IMR-90 (cell line): Measurements from ENCODE around the gene CEMIP2.

Experiments used
- POLR2A ChIP-seq: IDR thresholded peaks from 2 replicates; pipeline ENCODE4 v1.6.1; 2012; ENCODE audit warnings: mild to moderate bottlenecking, low read depth, low read length
- RFX5 ChIP-seq: IDR thresholded peaks from 2 replicates; pipeline ENCODE4 v1.8.0; 2012; ENCODE audit warnings: low read depth, mild to moderate bottlenecking, low read length, moderate library complexity
- TF ChIP-seq, protein P1 (sequence below): conservative IDR thresholded peaks from 2 replicates; pipeline ENCODE4 v1.5.1; 2012; ENCODE audit warnings: mild to moderate bottlenecking, low read depth, low read length, improper control_type of control experiment

DNA sequence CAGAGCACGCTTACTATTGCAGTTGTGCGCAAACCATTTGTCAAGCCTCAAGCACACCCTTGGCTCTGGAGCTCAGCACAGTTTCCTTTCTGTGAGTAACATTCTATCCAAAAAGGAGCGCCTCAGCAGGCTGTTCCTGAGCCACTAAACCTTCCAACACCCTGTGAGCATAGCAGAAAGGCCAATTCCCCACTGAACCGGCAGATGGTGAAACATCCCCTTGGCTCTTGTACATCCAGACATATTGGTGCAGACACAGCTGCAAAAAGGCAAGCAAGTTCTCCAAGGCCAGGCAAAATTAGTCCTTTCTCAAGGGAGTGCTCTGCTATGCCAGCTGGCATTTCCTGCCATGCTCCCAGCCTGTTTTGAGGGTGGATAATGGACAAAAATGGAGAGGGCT, 44.1 kb upstream of the CEMIP2 start:
- TF ChIP-seq POLR2A, result no peak
- TF ChIP-seq, protein P1, sequence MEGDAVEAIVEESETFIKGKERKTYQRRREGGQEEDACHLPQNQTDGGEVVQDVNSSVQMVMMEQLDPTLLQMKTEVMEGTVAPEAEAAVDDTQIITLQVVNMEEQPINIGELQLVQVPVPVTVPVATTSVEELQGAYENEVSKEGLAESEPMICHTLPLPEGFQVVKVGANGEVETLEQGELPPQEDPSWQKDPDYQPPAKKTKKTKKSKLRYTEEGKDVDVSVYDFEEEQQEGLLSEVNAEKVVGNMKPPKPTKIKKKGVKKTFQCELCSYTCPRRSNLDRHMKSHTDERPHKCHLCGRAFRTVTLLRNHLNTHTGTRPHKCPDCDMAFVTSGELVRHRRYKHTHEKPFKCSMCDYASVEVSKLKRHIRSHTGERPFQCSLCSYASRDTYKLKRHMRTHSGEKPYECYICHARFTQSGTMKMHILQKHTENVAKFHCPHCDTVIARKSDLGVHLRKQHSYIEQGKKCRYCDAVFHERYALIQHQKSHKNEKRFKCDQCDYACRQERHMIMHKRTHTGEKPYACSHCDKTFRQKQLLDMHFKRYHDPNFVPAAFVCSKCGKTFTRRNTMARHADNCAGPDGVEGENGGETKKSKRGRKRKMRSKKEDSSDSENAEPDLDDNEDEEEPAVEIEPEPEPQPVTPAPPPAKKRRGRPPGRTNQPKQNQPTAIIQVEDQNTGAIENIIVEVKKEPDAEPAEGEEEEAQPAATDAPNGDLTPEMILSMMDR, result 0 out of 2 replicates have a peak, but pooled peaks have one; percentile 2
- TF ChIP-seq RFX5, result no peak
